ENCODE results near the gene TREM1. TPM values are rescaled to one million over a fixed set of nuclear protein-coding genes. Genes with fewer than 3 reads are reported as not detected.
"Not testable (repeated sequence)": the region's sequence is repeated elsewhere in the genome, so short reads cannot be mapped to it uniquely, and the experiment has no call there.

Gene TREM1
- total RNA-seq, 1 experiment from 2014 or later = not detected

DNA sequence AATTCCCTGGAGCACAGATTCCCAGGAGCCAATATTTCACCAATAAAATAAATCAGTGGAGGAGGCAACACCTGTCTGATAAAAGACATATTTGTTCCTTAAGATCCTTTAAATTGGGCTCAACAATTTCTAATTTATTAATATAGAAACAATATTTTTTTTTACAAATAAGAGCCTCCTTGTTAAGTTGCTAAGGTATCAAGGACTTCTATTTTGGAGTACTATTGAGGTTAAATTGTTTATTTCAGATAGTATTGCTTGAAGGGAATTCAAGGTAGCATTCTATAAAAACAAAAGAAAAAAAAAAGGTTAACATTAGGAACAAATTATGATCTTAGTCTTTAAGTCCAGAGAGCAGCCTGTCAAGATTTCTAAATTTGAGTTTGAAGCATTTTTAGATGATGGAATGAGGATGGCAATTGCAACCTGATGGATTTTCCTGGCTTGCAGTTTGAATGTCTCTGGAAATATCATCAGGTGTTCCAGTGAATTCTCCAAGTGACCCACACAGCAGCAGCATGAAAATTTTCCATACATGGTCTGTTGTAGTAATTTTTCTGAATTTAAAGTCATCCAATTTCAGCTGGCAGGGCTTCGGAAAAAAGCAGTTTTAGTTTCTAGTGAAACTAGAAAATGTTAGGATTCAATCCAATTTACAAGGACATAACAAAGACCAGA, 29.6 kb upstream of the TREM1 start:
- Histone ChIP-seq H3K36me3 (replicated peaks; ENCODE audit: control insufficient read depth, insufficient read depth, low read length) (no peaks in the 10 kb centered on the region), H3K27me3 (ENCODE audit: control insufficient read depth, insufficient read depth, low read length) (peaks cover 2% of the 10 kb centered on the region; the same call in 1 of the 2 replicates), H3K4me3 (ENCODE audit: insufficient read depth, low read depth, low read length) (no peak overlapping the region)
- no peak for DNase-seq

DNA sequence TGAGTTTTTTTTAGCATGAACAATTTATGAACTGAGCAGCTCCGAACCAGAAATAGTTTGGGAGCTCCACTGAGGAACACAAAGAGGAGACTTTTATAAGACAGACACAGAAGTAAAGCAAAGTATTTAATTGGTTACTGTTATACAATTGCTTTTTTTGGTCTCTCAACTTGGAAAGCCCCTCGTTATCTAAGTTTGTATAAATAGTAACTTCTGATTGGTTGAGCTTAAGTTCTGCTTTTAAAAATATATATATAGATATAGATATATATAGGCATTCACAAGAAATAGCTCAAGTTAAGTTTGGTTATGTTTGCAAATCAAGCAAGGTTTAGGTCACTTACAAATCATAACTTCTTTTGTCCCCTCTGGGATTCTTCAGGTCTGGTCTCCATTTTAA, 28.7 kb upstream of the TREM1 start:
- Histone ChIP-seq H3K36me3 (replicated peaks; ENCODE audit: control insufficient read depth, insufficient read depth, low read length) (no peaks in the 10 kb centered on the region), H3K27me3 (ENCODE audit: control insufficient read depth, insufficient read depth, low read length) (peaks cover 2% of the 10 kb centered on the region; the same call in 1 of the 2 replicates), H3K4me3 (ENCODE audit: insufficient read depth, low read depth, low read length) (no peak overlapping the region)
- no peak for DNase-seq

DNA sequence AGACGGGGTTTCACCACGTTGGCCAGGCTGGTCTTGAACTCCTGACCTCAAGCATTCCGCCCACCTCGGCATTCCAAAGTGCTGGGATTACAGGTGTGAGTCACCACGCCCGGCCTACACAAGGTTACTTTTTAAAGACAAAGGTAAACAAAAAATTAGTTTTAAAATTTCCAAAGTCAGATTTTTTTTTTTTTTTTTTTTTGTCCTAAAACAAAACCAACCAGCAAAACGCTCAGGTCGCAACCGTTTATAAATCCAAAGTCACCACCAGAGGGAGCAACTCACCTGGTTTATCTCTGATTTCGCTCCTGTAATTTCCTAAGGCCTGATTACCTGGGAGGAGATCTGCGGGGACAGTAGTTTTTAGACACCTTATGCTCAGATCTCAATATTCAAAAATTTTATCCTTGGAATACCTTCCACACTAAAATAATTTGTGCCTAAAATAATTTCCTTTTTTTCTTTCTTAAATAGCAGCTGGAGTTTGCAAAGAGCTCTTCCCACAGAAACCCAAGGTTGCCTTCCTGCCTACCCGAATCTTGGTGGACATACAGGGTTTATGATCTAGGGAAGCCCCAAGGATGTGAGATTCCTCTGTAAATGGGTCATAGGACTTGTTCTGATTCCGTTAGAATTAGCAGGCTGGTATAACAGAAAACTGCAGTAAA, 19.8 kb upstream of the TREM1 start:
- H3K27me3 ChIP-seq (ENCODE audit: control insufficient read depth, insufficient read depth, low read length) = no peaks in the 10 kb centered on the region
- no peaks in the 10 kb centered on the region for H3K36me3 ChIP-seq (replicated peaks; ENCODE audit: control insufficient read depth, insufficient read depth, low read length)
- H3K4me3 ChIP-seq (ENCODE audit: insufficient read depth, low read depth, low read length) = no peak overlapping the region
- peak; percentile 34 for DNase-seq

DNA sequence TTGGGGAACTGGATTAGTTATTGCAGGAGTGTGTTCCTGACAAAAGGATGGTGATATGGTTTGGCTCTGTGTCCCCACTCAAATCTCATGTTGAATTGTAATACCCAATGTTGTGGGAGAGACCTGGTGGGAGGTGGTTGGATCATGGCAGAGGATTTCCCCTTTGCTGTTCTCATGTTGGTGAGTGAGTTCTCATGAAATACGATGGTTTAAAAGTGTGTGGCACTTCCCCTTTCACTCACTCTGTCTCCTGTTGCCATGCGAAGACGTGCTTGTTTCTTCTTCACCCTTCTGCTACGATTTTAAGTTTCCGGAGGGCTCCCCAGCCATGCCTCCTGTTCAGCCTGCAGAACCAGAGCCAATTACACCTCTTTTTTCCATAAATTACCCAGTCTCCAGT, 16.2 kb upstream of the TREM1 start:
- H3K4me3 ChIP-seq (ENCODE audit: insufficient read depth, low read depth, low read length) = no peak overlapping the region
- DNase-seq = no peak
- H3K27me3 ChIP-seq (ENCODE audit: control insufficient read depth, insufficient read depth, low read length) = no peaks in the 10 kb centered on the region
- H3K36me3 ChIP-seq (replicated peaks; ENCODE audit: control insufficient read depth, insufficient read depth, low read length) = no peaks in the 10 kb centered on the region

GRCh38 chr6:41298785-41299502, 12.5 kb upstream of the TREM1 start:
- no peak for DNase-seq
- Histone ChIP-seq H3K27me3 (ENCODE audit: control insufficient read depth, insufficient read depth, low read length) (no peaks in the 10 kb centered on the region), H3K4me3 (ENCODE audit: insufficient read depth, low read depth, low read length) (no peak overlapping the region), H3K36me3 (replicated peaks; ENCODE audit: control insufficient read depth, insufficient read depth, low read length) (no peaks in the 10 kb centered on the region)

DNA sequence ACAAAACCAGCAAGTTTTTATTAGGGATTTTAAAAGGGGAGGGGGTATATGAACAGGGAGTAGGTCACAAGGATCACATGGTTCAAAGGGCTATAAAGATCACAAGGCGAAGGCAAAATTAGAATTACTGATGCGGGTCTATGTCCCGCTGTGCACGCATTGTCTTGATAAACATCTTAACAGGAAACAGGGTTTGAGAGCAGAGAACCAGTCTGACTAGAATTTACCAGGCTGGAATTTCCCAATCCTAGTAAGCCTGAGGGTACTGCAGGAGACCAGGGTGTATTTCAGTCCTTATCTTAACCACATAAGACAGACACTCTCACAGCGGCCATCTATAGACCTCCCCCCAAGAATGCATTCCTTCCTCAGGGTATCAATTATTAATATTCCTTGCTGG, 10.8 kb upstream of the TREM1 start:
- H3K4me3 ChIP-seq (ENCODE audit: insufficient read depth, low read depth, low read length); DNase-seq; H3K27me3 ChIP-seq (ENCODE audit: control insufficient read depth, insufficient read depth, low read length); H3K36me3 ChIP-seq (replicated peaks; ENCODE audit: control insufficient read depth, insufficient read depth, low read length): not testable (repeated sequence)

- H3K36me3 ChIP-seq (replicated peaks; ENCODE audit: control insufficient read depth, insufficient read depth, low read length) = no peaks in the 10 kb centered on the region
- DNase-seq = no peak
- no peak overlapping the region for H3K4me3 ChIP-seq (ENCODE audit: insufficient read depth, low read depth, low read length)
- H3K27me3 ChIP-seq (ENCODE audit: control insufficient read depth, insufficient read depth, low read length) = peaks cover 1% of the 10 kb centered on the region; the same call in 1 of the 2 replicates
Observed at GRCh38 chr6:41294214-41294872, 7.9 kb upstream of the TREM1 start.

GRCh38 chr6:41291717-41292116, 5.2 kb upstream of the TREM1 start:
- DNase-seq = no peak
- Histone ChIP-seq H3K36me3 (replicated peaks; ENCODE audit: control insufficient read depth, insufficient read depth, low read length) (no peaks in the 10 kb centered on the region), H3K27me3 (ENCODE audit: control insufficient read depth, insufficient read depth, low read length) (peaks cover 1% of the 10 kb centered on the region; the same call in 1 of the 2 replicates), H3K4me3 (ENCODE audit: insufficient read depth, low read depth, low read length) (no peak overlapping the region)

DNA sequence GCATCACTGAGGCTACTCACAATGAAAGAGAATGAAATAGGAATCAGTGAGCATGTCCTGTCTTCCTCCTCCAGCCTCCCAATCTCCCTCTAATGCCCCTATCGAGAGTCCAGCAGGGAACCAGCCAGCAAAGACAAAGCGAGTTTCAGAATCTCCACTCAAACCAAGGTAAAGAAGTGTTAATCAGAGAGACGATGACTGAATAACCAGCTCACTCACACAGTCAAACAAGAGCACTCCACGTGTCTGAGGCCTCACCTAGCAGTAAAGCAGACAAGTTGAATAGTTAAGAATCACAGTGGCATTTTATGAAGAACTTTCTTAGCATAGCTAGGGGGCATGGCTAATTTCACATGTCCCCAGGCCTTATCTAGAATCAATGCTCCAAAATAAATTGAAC, 3.3 kb upstream of the TREM1 start:
- H3K27me3 ChIP-seq (ENCODE audit: control insufficient read depth, insufficient read depth, low read length) = peaks cover 1% of the 10 kb centered on the region; the same call in 1 of the 2 replicates
- no peak overlapping the region for H3K4me3 ChIP-seq (ENCODE audit: insufficient read depth, low read depth, low read length)
- no peak for DNase-seq

DNA sequence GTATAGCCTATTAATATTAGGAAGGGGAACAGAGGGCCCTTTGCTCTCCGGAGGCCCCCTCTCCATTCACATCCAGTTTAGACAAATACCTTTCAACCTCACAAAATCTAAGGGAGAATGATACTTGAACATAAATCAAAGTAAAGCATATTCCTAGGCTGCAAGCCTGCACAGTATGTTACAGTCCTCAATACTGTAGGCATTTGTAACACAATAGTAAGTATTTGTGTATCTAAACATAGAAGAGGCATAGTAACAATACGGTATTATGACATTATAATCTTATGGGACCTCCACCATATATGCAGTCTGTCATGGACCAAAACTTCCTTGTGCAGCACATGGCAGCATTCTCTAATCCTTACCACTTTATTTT, 2.3 kb upstream of the TREM1 start:
- Histone ChIP-seq H3K27me3 (ENCODE audit: control insufficient read depth, insufficient read depth, low read length) (peaks cover 1% of the 10 kb centered on the region; the same call in 1 of the 2 replicates), H3K4me3 (ENCODE audit: insufficient read depth, low read depth, low read length) (no peak overlapping the region), H3K36me3 (replicated peaks; ENCODE audit: control insufficient read depth, insufficient read depth, low read length) (no peaks in the 10 kb centered on the region)
- DNase-seq = no peak

More for the DNA sequence above, 3.3 kb upstream of the TREM1 start:
- no peaks in the 10 kb centered on the region for H3K36me3 ChIP-seq (replicated peaks; ENCODE audit: control insufficient read depth, insufficient read depth, low read length)

- no peak for DNase-seq
- Histone ChIP-seq H3K4me3 (ENCODE audit: insufficient read depth, low read depth, low read length) (no peak overlapping the region), H3K27me3 (ENCODE audit: control insufficient read depth, insufficient read depth, low read length) (peaks cover 1% of the 10 kb centered on the region; the same call in 1 of the 2 replicates), H3K36me3 (replicated peaks; ENCODE audit: control insufficient read depth, insufficient read depth, low read length) (no peaks in the 10 kb centered on the region)
Observed at GRCh38 chr6:41288030-41288753, 1.7 kb upstream of the TREM1 start.

DNA sequence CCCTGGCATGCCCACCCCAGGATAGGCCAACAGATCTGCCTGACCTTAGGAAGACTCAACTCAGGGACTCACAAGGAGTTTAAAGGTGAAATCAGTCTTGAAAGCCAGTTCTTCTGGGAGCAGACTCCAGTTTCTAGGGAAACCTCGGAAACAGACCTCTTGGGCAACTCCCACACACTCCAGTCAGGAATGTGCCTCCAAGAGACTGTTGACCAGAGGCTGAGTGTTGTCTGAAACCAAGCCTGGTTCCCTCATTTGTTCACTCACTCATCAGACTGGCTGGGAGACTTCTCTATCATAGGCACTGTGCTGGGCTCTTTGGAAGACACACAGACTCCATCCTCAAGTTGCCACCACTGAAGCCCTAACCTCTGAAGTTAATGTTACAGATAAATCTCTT, 1.8 kb downstream of the TREM1 start:
- H3K36me3 ChIP-seq (replicated peaks; ENCODE audit: control insufficient read depth, insufficient read depth, low read length) = no peaks in the 10 kb centered on the region
- no peaks in the 10 kb centered on the region for H3K27me3 ChIP-seq (ENCODE audit: control insufficient read depth, insufficient read depth, low read length)
- no peak overlapping the region for H3K4me3 ChIP-seq (ENCODE audit: insufficient read depth, low read depth, low read length)
- no peak for DNase-seq

DNA sequence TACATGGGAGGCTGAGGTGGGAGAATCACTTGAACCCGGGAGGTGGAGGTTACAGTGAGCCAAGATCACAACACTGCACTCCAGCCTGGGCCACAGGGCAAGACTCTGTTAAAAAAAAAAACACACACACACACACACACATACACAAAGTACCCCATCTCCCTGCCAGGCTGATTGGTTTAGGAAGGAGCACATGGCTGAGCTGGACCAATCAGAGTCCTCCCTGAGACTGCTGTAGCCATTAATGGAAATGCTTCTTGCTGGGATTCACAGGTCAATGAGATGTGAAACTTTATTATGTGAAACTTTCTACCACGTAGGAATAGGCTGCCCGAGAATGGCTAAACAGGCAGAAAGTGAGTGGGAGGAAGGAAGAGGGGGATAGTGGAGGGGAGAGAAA, 2.9 kb downstream of the TREM1 start:
- H3K36me3 ChIP-seq (replicated peaks; ENCODE audit: control insufficient read depth, insufficient read depth, low read length) = no peaks in the 10 kb centered on the region
- DNase-seq = no peak
- no peak overlapping the region for H3K4me3 ChIP-seq (ENCODE audit: insufficient read depth, low read depth, low read length)
- no peaks in the 10 kb centered on the region for H3K27me3 ChIP-seq (ENCODE audit: control insufficient read depth, insufficient read depth, low read length)

GRCh38 chr6:41280381-41281057, 6.0 kb downstream of the TREM1 start:
- no peak for DNase-seq
- Histone ChIP-seq H3K36me3 (replicated peaks; ENCODE audit: control insufficient read depth, insufficient read depth, low read length) (no peaks in the 10 kb centered on the region), H3K4me3 (ENCODE audit: insufficient read depth, low read depth, low read length) (no peak overlapping the region), H3K27me3 (ENCODE audit: control insufficient read depth, insufficient read depth, low read length) (peaks cover 1% of the 10 kb centered on the region)

Data from H7 (cell line).